GM12891 (cell line): ENCODE results near the gene SLC25A17.
"Not testable (repeated sequence)": the region's sequence is repeated elsewhere in the genome, so short reads cannot be mapped to it uniquely, and the experiment has no call there.

Experiments used
- DNase-seq: peaks from one replicate; pipeline ENCODE4 v3.0.0; 2011; ENCODE audit warnings: low spot score; ENCODE audit not compliant: insufficient read length
- FAIRE-seq: peaks from 2 replicates; lab custom pipeline; 2011; peaks lifted over from hg19 to GRCh38; lab: Jason Lieb, UNC
- PAX5 ChIP-seq: IDR thresholded peaks from 2 replicates; pipeline ENCODE4 v1.6.1; 2011; ENCODE audit warnings: low read length, moderate library complexity, mild to moderate bottlenecking; ENCODE audit not compliant: insufficient read depth, severe bottlenecking
- POLR2A ChIP-seq: IDR thresholded peaks from 2 replicates; pipeline ENCODE4 v1.6.1; 2011; ENCODE audit warnings: low read depth, low read length, control low read depth
- POLR2AphosphoS5 ChIP-seq: IDR thresholded peaks from 2 replicates; pipeline ENCODE4 v1.6.1; 2011; ENCODE audit warnings: low read depth, low read length, control low read depth
- POU2F2 ChIP-seq: IDR thresholded peaks from 2 replicates; pipeline ENCODE4 v1.6.1; 2011; ENCODE audit warnings: low read depth, mild to moderate bottlenecking, control low read depth, low read length, moderate library complexity
- SPI1 ChIP-seq: IDR thresholded peaks from 2 replicates; pipeline ENCODE4 v1.6.1; 2011; ENCODE audit warnings: low read depth, low read length, control low read depth
- TAF1 ChIP-seq: IDR thresholded peaks from 2 replicates; pipeline ENCODE4 v1.6.1; 2011; ENCODE audit warnings: low read depth, low read length, control low read depth

The SLC25A17 gene

GRCh38 chr22:40803321-40803720 is 15.8 kb downstream of the SLC25A17 start:
- no peak for FAIRE-seq
- no peak for TF ChIP-seq POU2F2
- no peak for TF ChIP-seq POLR2AphosphoS5

GRCh38 chr22:40799008-40799407 is 20.1 kb downstream of the SLC25A17 start:
- FAIRE-seq = no peak
- DNase-seq = no peak
- TF ChIP-seq POLR2A (no peak), POU2F2 (no peak), POLR2AphosphoS5 (no peak), PAX5 (no peak), SPI1 (no peak), TAF1 (no peak)

More at GRCh38 chr22:40803321-40803720, 15.8 kb downstream of the SLC25A17 start:
- no peak for DNase-seq

- TF ChIP-seq POLR2A (no peak), PAX5 (no peak), TAF1 (no peak), POLR2AphosphoS5 (no peak), SPI1 (no peak), POU2F2 (no peak)
- FAIRE-seq = no peak
- DNase-seq = no peak
Observed at GRCh38 chr22:40797427-40797826, 21.7 kb downstream of the SLC25A17 start.

- DNase-seq (no peak), FAIRE-seq (no peak)
- TF ChIP-seq SPI1 = no peak
- TF ChIP-seq TAF1 = no peak
- TF ChIP-seq PAX5 = no peak
- TF ChIP-seq POLR2A = no peak
- no peak for TF ChIP-seq POU2F2
- no peak for TF ChIP-seq POLR2AphosphoS5
Observed at GRCh38 chr22:40792451-40792850, 26.7 kb downstream of the SLC25A17 start.

GRCh38 chr22:40791241-40791640 is 27.9 kb downstream of the SLC25A17 start:
- peak; percentile 68 for FAIRE-seq
- no peak for DNase-seq

GRCh38 chr22:40789131-40789530 is 30.0 kb downstream of the SLC25A17 start:
- DNase-seq = no peak
- TF ChIP-seq POLR2AphosphoS5 (no peak), TAF1 (no peak), POU2F2 (no peak), PAX5 (no peak), SPI1 (no peak), POLR2A (no peak)
- no peak for FAIRE-seq

More at GRCh38 chr22:40791241-40791640, 27.9 kb downstream of the SLC25A17 start:
- TF ChIP-seq POU2F2 (no peak), POLR2AphosphoS5 (no peak), POLR2A (no peak), TAF1 (no peak), PAX5 (no peak), SPI1 (no peak)

GRCh38 chr22:40782521-40782920 is 36.6 kb downstream of the SLC25A17 start:
- FAIRE-seq (no peak), DNase-seq (no peak)
- no peak for TF ChIP-seq POLR2AphosphoS5
- no peak for TF ChIP-seq POU2F2
- TF ChIP-seq PAX5 = no peak
- TF ChIP-seq TAF1 = no peak
- no peak for TF ChIP-seq POLR2A
- TF ChIP-seq SPI1 = no peak

- FAIRE-seq = not testable (repeated sequence)
Observed at GRCh38 chr22:40781749-40782148, 37.4 kb downstream of the SLC25A17 start.

GRCh38 chr22:40769761-40770160 is 49.4 kb downstream of the SLC25A17 start:
- no peak for TF ChIP-seq POLR2A
- TF ChIP-seq SPI1 = no peak
- TF ChIP-seq TAF1 = no peak
- TF ChIP-seq PAX5 = no peak
- TF ChIP-seq POLR2AphosphoS5 = no peak
- TF ChIP-seq POU2F2 = no peak
- FAIRE-seq = no peak
- DNase-seq = no peak

More at GRCh38 chr22:40781749-40782148, 37.4 kb downstream of the SLC25A17 start:
- DNase-seq = not testable (repeated sequence)

- no peak for TF ChIP-seq POLR2AphosphoS5
- TF ChIP-seq POLR2A = no peak
- TF ChIP-seq SPI1 = no peak
- TF ChIP-seq PAX5 = no peak
- TF ChIP-seq TAF1 = no peak
- TF ChIP-seq POU2F2 = no peak
- no peak for DNase-seq
- FAIRE-seq = no peak
Observed at GRCh38 chr22:40768206-40768605, 50.9 kb downstream of the SLC25A17 start.

- DNase-seq (no peak), FAIRE-seq (no peak)
- TF ChIP-seq PAX5 (no peak), POLR2A (no peak), SPI1 (no peak), POLR2AphosphoS5 (no peak), TAF1 (no peak), POU2F2 (no peak)
Observed at GRCh38 chr22:40766956-40767355, 52.2 kb downstream of the SLC25A17 start.
